ENCODE measurements around the gene PSMB1.
"Not testable (repeated sequence)": the region's sequence is repeated elsewhere in the genome, so short reads cannot be mapped to it uniquely, and the experiment has no call there.

PSMB1 gene

DNA sequence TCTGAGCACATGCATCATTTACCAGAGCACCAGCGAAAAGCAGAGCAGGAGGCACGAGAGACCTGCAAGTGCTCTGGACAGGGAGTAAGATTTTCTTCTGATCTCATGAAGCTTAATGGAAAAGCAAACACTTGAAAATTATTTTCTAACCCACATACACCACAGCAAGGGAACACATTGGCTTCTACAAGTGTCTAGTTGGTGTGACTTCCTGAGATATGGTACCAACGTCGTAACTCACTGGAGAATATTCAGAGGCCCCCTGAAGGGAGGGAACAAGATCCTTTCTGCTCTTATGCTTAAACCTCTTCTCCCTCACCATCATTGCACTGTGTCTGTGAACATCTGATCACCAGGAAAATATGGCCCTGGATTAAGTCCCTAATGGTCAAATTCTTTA is 48.6 kb downstream of the PSMB1 start:
- DNase-seq (ENCODE audit: low read depth in 2 of 2, low spot score in 1 of 2) = no peak

DNA sequence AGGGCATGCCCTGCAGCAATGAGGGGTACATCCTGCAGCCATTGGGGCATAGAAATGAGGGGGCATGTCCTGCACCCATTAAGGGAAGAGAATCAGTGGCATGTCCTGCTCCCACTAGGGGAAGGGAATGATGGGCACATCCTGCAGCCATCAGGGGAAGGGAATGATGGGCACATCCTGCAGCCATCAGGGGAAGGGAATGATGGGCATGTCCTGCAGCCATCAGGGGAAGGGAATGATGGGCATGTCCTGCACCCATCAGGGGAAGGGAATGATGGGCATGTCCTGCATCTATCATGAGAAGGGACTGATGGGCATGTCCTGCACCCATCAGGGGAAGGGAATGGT is 49.7 kb downstream of the PSMB1 start:
- no peak for DNase-seq (ENCODE audit: low read depth in 2 of 2, low spot score in 1 of 2)

DNA sequence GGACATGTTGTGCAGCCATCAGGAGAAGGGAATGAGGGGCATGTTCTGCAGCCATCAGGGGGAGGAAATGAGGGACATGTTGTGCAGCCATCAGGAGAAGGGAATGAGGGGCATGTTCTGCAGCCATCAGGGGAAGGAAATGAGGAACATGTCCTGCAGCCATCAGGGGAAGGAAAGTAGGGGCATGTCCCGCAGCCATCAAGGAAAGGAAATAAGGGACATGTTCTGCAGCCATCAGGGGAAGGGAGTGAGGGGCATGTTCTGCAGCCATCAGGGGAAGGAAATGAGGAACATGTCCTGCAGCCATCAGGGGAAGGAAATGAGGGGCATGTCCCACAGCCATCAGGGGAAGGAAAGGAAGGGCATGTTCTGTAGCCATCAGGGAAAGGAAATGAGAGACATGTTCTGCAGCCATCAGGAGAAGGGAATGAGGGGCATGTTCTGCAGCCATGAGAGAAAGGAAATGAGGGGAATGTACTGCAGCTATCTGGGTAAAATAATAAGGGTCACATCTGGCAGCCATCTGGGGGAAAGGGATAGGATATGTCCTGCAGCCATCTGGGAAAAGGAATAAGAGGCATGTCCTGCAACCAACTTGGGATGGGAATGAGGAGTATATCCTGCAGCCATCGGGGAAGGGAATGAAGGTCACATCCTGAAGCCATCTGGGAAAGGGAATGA is 50.2 kb downstream of the PSMB1 start:
- DNase-seq (ENCODE audit: low read depth in 2 of 2, low spot score in 1 of 2) = not testable (repeated sequence)

- not testable (repeated sequence) for DNase-seq (ENCODE audit: low read depth in 2 of 2, low spot score in 1 of 2)
Measured at GRCh38 chr6:170502268-170502667, 50.8 kb downstream of the PSMB1 start.

DNA sequence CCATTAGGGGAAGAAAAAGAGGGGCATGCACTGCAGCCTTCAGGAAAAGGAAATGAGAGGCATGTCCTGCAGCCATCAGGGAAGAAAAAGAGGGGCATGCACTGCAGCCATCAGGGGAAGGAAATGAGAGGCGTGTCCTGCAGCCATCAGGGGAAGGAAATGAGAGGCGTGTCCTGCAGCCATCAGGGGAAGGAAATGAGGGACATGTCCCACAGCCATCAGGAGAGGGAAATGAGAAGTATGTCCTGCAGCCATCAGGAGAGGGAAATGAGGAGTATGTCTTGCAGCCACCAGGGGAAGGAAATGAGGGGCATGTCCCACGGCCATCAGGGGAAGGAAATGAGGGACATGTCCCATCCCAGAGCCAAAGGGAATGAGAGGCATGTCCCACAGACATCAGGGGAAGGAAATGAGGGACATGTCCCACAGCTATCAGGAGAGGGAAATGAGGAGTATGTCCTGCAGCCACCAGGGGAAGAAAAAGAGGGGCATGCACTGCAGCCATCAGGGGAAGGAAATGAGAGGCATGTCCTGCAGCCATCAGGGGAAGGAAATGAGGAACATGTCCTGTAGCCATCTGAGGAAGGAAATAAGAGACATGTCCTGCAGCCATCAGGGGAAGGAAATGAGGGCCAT is 52.0 kb downstream of the PSMB1 start:
- no peak for DNase-seq (ENCODE audit: low read depth in 2 of 2, low spot score in 1 of 2)

GRCh38 chr6:170497841-170498301 is 55.2 kb downstream of the PSMB1 start:
- no peak for DNase-seq (ENCODE audit: low read depth in 2 of 2, low spot score in 1 of 2)

- DNase-seq (ENCODE audit: low read depth in 2 of 2, low spot score in 1 of 2) = no peak
Measured at GRCh38 chr6:170493354-170493753, 59.8 kb downstream of the PSMB1 start.

DNA sequence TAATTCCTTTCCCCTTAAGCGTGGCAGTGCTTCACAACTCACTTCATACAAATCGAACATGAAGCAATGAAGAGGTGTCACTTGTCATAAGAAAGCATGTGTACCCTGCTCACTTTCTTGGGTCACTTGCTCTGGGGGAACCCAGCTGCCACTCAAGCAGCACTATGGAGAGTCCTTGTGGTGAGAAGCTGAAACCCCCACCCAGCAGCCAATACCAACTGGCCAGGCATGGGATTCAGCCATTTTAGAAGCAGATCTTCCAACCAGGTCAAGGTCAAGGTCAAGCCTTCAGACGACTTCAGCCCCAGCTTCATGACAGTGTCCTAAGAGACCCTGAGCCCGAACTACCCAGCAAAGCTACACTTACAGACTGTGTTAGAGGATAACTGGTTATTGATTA is 62.8 kb downstream of the PSMB1 start:
- no peak for DNase-seq (ENCODE audit: low read depth in 2 of 2, low spot score in 1 of 2)

DNA sequence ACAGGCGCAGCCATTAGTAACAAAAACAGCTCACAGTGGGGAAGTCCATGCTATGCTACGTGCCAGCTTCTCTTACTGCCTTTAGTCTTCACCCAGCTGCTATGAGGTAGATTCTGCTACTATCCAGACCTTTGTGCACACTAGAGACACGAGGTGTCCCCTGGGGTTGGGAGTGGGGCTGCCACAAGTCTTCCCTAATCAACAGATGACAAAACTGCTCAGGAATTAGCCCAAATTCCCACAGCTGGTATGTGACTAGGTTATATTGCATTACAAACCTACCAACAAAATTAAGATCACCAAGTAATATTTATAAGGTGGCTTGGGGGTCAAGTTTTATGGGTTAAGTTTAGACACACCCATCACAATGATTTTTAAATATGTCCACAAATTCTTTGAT is 63.3 kb downstream of the PSMB1 start:
- no peak for DNase-seq (ENCODE audit: low read depth in 2 of 2, low spot score in 1 of 2)

GRCh38 chr6:170487707-170488329 is 65.3 kb downstream of the PSMB1 start:
- no peak for DNase-seq (ENCODE audit: low read depth in 2 of 2, low spot score in 1 of 2)

GRCh38 chr6:170485159-170485558 is 67.9 kb downstream of the PSMB1 start:
- no peak for DNase-seq (ENCODE audit: low read depth in 2 of 2, low spot score in 1 of 2)
